GM23338 (cell line): Measurements from ENCODE around the gene DLG2. TPM values are rescaled to one million over a fixed set of nuclear protein-coding genes. Genes with fewer than 3 reads are reported as not detected.
A peak's percentile ranks its signal among the peaks of the same experiment; 100 is the strongest.

Source experiments
- ATAC-seq: fragments of 200-7000 bp; cut with Tn5 transposase; 3 replicates; pipeline ENCODE4 v1.9.1; 2020
- DNase-seq: peaks from one replicate; pipeline ENCODE4 v3.0.0-alpha.2; 2015; ENCODE audit warnings: low spot score
- H2AFZ ChIP-seq: fragments of 200-600 bp; sonication (generic); 2 replicates; pipeline ENCODE4 v1.8.0; 2016; ENCODE audit warnings: antibody characterized with exemption, mild to moderate bottlenecking, moderate library complexity
- H3F3A ChIP-seq: fragments of 200-600 bp; sonication (generic); replicated peaks from 2 replicates; pipeline ENCODE4 v1.8.0; 2017; ENCODE audit warnings: antibody characterized with exemption, mixed run types, low read depth
- H3K27ac ChIP-seq: fragments of 200-600 bp; sonication (generic); 2 replicates; pipeline ENCODE4 v1.6.1; 2016; ENCODE audit warnings: low read depth
- H3K27me3 ChIP-seq: fragments of 200-600 bp; sonication (generic); 2 replicates; pipeline ENCODE4 v1.8.0; 2016; ENCODE audit warnings: mild to moderate bottlenecking, mixed run types, moderate library complexity; ENCODE audit not compliant: insufficient read depth
- H3K36me3 ChIP-seq: fragments of 200-600 bp; sonication (generic); 2 replicates; pipeline ENCODE4 v1.8.0; 2016; ENCODE audit warnings: mild to moderate bottlenecking; ENCODE audit not compliant: insufficient read depth
- H3K4me1 ChIP-seq: fragments of 200-600 bp; sonication (generic); 2 replicates; pipeline ENCODE4 v1.8.0; 2016; ENCODE audit warnings: mild to moderate bottlenecking, moderate library complexity; ENCODE audit not compliant: insufficient read depth
- H3K4me2 ChIP-seq: fragments of 200-600 bp; sonication (generic); 2 replicates; pipeline ENCODE4 v1.7.1; 2017; ENCODE audit warnings: mixed run types
- H3K4me3 ChIP-seq: fragments of 200-600 bp; sonication (generic); 2 replicates; pipeline ENCODE4 v1.6.1; 2016; ENCODE audit warnings: mixed run types
- H3K79me2 ChIP-seq: fragments of 200-600 bp; sonication (generic); replicated peaks from 2 replicates; pipeline ENCODE4 v1.8.0; 2017; ENCODE audit warnings: mild to moderate bottlenecking; ENCODE audit not compliant: insufficient read depth
- H3K9me2 ChIP-seq: fragments of 200-600 bp; sonication (generic); 2 replicates; pipeline ENCODE4 v1.8.0; 2017; ENCODE audit not compliant: insufficient read depth
- H4K20me1 ChIP-seq: fragments of 200-600 bp; sonication (generic); replicated peaks from 2 replicates; pipeline ENCODE4 v1.8.0; 2017; ENCODE audit warnings: mild to moderate bottlenecking; ENCODE audit not compliant: insufficient read depth
- H3K27ac Mint-ChIP-seq: 2 replicates; pipeline ENCODE4 v1.8.0; 2020; ENCODE audit warnings: inconsistent platforms, mild to moderate bottlenecking, moderate library complexity, mixed read lengths
- H3K27me3 Mint-ChIP-seq: 3 replicates; pipeline ENCODE4 v1.8.0; 2022; ENCODE audit warnings: low read depth, mild to moderate bottlenecking, moderate library complexity, mixed read lengths, inconsistent platforms; ENCODE audit not compliant: insufficient read depth, poor library complexity
- H3K36me3 Mint-ChIP-seq: 3 replicates; pipeline ENCODE4 v1.8.0; 2021; ENCODE audit warnings: low read depth, mild to moderate bottlenecking, inconsistent platforms, moderate library complexity, mixed read lengths
- H3K4me1 Mint-ChIP-seq: 3 replicates; pipeline ENCODE4 v1.8.0; 2020; ENCODE audit warnings: mild to moderate bottlenecking, inconsistent platforms, mixed read lengths
- H3K4me3 Mint-ChIP-seq: 3 replicates; pipeline ENCODE4 v1.8.0; 2021; ENCODE audit warnings: moderate library complexity, mild to moderate bottlenecking, inconsistent platforms, mixed read lengths
- H3K9me3 Mint-ChIP-seq: 3 replicates; pipeline ENCODE4 v1.8.0; 2020; ENCODE audit warnings: moderate library complexity, mild to moderate bottlenecking, inconsistent platforms, mixed read lengths
- CREB1 ChIP-seq: fragments of 250-450 bp; sonication (Bioruptor Pico); IDR thresholded peaks from 2 replicates; pipeline ENCODE4 v1.5.0; 2020; ENCODE audit warnings: low read depth, mild to moderate bottlenecking, moderate library complexity
- EZH2 ChIP-seq: fragments of 200-600 bp; sonication (generic); IDR thresholded peaks from one replicate; pipeline ENCODE4 v1.8.0; 2017; ENCODE audit warnings: antibody characterized with exemption, mild to moderate bottlenecking, low read depth; ENCODE audit not compliant: unreplicated experiment
- EZH2phosphoT487 ChIP-seq: fragments of 200-600 bp; sonication (generic); IDR thresholded peaks from one replicate; pipeline ENCODE4 v1.8.1; 2018; ENCODE audit warnings: antibody characterized with exemption; ENCODE audit not compliant: unreplicated experiment
- JUNB ChIP-seq: IDR thresholded peaks from one replicate; pipeline ENCODE4 v1.6.1; 2016; ENCODE audit warnings: antibody characterized with exemption; ENCODE audit not compliant: unreplicated experiment
- NANOG ChIP-seq: IDR thresholded peaks from 2 replicates; pipeline ENCODE4 v1.6.1; 2016; ENCODE audit warnings: antibody characterized with exemption, borderline replicate concordance
- POLR2AphosphoS5 ChIP-seq: IDR thresholded peaks from 2 replicates; pipeline ENCODE4 v1.6.1; 2016; ENCODE audit warnings: antibody characterized with exemption, low read depth
- STAT1 ChIP-seq: IDR thresholded peaks from one replicate; pipeline ENCODE4 v1.6.1; 2016; ENCODE audit warnings: antibody characterized with exemption; ENCODE audit not compliant: unreplicated experiment
- ZNF114 ChIP-seq: fragments of 250-450 bp; sonication (Bioruptor Pico); IDR thresholded peaks from 2 replicates; pipeline ENCODE4 v1.5.0; 2020; ENCODE audit warnings: mild to moderate bottlenecking, moderate library complexity
- ZNF331 ChIP-seq: fragments of 250-450 bp; sonication (Bioruptor Pico); IDR thresholded peaks from 2 replicates; pipeline ENCODE4 v1.5.0; 2020; ENCODE audit warnings: low read depth, mild to moderate bottlenecking, moderate library complexity
- polyA plus RNA-seq: library from polyadenylated mRNA; unstranded; fragments of >200 nt; fragmentation: Nextera tagmentation; extraction: Ambion mirVana; gene quantifications from 2 replicates; pipeline ENCODE4 v1.2.1, GENCODE V29; 2016
- total RNA-seq: library from RNA; depleted of rRNA; stranded (reverse); fragments of >200 nt; shearing (Covaris generic); gene quantifications from 2 replicates; pipeline ENCODE4 v1.2.3, GENCODE V29; 2014
- TF ChIP-seq, protein P1 (sequence below): IDR thresholded peaks from 2 replicates; pipeline ENCODE4 v1.6.1; 2016; ENCODE audit warnings: antibody characterized with exemption
- TF ChIP-seq, protein P2 (sequence below), 2 experiments: fragments of 200-600 bp in 1 of 2; sonication (generic) in 1 of 2; conservative IDR thresholded peaks; 2 replicates each; pipeline versions ENCODE4 v1.5.1 to v1.6.1; 2016 to 2017; ENCODE audit warnings: antibody characterized with exemption in 2 of 2, low read depth in 2 of 2, mild to moderate bottlenecking in 2 of 2, moderate library complexity in 1 of 2
- TF ChIP-seq, protein P3 (sequence below): IDR thresholded peaks from one replicate; pipeline ENCODE4 v1.6.1; 2018; ENCODE audit warnings: antibody characterized with exemption; ENCODE audit not compliant: unreplicated experiment
- TF ChIP-seq, protein P4 (sequence below): fragments of 250-450 bp; sonication (Bioruptor Pico); IDR thresholded peaks from 2 replicates; pipeline ENCODE4 v1.5.0; 2020; ENCODE audit warnings: mild to moderate bottlenecking, moderate library complexity

Gene DLG2
- total and polyA plus RNA-seq, 2 experiments from 2014 or later: 19.8 to 21.5 TPM

DNA sequence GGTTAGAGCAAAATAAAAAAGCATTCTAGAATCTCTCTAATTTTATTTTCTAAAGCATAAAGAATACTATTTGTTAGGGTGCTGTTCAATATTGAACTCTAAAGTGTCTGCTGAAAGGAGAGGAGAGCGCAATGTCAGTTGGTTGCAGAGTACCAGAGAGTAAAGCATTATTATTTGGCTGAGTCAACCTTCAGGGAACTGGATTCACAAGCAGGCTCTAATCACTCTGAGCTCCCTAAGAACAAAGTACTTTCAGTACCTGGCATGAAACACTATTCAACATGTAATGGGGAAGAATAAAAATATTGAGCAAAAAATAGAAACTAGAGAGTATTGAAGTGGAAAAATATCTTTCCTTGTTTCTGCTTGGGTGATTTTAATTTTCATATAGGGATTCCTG is 1380.0 kb downstream of the DLG2 start:
- H3K4me3 Mint-ChIP-seq: no peak overlapping the region
- no peaks in the 10 kb centered on the region for H3K27me3 ChIP-seq
- no peak for ATAC-seq

More for the DNA sequence above, 1380.0 kb downstream of the DLG2 start:
- no peak overlapping the region for H2AFZ ChIP-seq
- no peak for DNase-seq
- peaks cover 1% of the 10 kb centered on the region; the same call in 2 of the 3 replicates for H3K4me1 Mint-ChIP-seq
- no peaks in the 10 kb centered on the region for H3K79me2 ChIP-seq
- no peaks in the 10 kb centered on the region for H3K9me3 Mint-ChIP-seq
- TF ChIP-seq, protein P1, sequence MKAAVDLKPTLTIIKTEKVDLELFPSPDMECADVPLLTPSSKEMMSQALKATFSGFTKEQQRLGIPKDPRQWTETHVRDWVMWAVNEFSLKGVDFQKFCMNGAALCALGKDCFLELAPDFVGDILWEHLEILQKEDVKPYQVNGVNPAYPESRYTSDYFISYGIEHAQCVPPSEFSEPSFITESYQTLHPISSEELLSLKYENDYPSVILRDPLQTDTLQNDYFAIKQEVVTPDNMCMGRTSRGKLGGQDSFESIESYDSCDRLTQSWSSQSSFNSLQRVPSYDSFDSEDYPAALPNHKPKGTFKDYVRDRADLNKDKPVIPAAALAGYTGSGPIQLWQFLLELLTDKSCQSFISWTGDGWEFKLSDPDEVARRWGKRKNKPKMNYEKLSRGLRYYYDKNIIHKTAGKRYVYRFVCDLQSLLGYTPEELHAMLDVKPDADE: no peak
- TF ChIP-seq EZH2phosphoT487 (no peak), ZNF114 (CRISPR knock-in tag) (no peak), STAT1 (no peak), EZH2 (no peak), CREB1 (CRISPR knock-in tag) (no peak), NANOG (no peak), POLR2AphosphoS5 (no peak), ZNF331 (CRISPR knock-in tag) (no peak), JUNB (no peak)
- TF ChIP-seq, protein P2, sequence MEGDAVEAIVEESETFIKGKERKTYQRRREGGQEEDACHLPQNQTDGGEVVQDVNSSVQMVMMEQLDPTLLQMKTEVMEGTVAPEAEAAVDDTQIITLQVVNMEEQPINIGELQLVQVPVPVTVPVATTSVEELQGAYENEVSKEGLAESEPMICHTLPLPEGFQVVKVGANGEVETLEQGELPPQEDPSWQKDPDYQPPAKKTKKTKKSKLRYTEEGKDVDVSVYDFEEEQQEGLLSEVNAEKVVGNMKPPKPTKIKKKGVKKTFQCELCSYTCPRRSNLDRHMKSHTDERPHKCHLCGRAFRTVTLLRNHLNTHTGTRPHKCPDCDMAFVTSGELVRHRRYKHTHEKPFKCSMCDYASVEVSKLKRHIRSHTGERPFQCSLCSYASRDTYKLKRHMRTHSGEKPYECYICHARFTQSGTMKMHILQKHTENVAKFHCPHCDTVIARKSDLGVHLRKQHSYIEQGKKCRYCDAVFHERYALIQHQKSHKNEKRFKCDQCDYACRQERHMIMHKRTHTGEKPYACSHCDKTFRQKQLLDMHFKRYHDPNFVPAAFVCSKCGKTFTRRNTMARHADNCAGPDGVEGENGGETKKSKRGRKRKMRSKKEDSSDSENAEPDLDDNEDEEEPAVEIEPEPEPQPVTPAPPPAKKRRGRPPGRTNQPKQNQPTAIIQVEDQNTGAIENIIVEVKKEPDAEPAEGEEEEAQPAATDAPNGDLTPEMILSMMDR (conservative IDR thresholded peaks at IDR 0.05; ENCODE audit: low read depth in 2 of 2): no peak
- TF ChIP-seq, protein P3, sequence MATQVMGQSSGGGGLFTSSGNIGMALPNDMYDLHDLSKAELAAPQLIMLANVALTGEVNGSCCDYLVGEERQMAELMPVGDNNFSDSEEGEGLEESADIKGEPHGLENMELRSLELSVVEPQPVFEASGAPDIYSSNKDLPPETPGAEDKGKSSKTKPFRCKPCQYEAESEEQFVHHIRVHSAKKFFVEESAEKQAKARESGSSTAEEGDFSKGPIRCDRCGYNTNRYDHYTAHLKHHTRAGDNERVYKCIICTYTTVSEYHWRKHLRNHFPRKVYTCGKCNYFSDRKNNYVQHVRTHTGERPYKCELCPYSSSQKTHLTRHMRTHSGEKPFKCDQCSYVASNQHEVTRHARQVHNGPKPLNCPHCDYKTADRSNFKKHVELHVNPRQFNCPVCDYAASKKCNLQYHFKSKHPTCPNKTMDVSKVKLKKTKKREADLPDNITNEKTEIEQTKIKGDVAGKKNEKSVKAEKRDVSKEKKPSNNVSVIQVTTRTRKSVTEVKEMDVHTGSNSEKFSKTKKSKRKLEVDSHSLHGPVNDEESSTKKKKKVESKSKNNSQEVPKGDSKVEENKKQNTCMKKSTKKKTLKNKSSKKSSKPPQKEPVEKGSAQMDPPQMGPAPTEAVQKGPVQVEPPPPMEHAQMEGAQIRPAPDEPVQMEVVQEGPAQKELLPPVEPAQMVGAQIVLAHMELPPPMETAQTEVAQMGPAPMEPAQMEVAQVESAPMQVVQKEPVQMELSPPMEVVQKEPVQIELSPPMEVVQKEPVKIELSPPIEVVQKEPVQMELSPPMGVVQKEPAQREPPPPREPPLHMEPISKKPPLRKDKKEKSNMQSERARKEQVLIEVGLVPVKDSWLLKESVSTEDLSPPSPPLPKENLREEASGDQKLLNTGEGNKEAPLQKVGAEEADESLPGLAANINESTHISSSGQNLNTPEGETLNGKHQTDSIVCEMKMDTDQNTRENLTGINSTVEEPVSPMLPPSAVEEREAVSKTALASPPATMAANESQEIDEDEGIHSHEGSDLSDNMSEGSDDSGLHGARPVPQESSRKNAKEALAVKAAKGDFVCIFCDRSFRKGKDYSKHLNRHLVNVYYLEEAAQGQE: no peak
- TF ChIP-seq, protein P4, sequence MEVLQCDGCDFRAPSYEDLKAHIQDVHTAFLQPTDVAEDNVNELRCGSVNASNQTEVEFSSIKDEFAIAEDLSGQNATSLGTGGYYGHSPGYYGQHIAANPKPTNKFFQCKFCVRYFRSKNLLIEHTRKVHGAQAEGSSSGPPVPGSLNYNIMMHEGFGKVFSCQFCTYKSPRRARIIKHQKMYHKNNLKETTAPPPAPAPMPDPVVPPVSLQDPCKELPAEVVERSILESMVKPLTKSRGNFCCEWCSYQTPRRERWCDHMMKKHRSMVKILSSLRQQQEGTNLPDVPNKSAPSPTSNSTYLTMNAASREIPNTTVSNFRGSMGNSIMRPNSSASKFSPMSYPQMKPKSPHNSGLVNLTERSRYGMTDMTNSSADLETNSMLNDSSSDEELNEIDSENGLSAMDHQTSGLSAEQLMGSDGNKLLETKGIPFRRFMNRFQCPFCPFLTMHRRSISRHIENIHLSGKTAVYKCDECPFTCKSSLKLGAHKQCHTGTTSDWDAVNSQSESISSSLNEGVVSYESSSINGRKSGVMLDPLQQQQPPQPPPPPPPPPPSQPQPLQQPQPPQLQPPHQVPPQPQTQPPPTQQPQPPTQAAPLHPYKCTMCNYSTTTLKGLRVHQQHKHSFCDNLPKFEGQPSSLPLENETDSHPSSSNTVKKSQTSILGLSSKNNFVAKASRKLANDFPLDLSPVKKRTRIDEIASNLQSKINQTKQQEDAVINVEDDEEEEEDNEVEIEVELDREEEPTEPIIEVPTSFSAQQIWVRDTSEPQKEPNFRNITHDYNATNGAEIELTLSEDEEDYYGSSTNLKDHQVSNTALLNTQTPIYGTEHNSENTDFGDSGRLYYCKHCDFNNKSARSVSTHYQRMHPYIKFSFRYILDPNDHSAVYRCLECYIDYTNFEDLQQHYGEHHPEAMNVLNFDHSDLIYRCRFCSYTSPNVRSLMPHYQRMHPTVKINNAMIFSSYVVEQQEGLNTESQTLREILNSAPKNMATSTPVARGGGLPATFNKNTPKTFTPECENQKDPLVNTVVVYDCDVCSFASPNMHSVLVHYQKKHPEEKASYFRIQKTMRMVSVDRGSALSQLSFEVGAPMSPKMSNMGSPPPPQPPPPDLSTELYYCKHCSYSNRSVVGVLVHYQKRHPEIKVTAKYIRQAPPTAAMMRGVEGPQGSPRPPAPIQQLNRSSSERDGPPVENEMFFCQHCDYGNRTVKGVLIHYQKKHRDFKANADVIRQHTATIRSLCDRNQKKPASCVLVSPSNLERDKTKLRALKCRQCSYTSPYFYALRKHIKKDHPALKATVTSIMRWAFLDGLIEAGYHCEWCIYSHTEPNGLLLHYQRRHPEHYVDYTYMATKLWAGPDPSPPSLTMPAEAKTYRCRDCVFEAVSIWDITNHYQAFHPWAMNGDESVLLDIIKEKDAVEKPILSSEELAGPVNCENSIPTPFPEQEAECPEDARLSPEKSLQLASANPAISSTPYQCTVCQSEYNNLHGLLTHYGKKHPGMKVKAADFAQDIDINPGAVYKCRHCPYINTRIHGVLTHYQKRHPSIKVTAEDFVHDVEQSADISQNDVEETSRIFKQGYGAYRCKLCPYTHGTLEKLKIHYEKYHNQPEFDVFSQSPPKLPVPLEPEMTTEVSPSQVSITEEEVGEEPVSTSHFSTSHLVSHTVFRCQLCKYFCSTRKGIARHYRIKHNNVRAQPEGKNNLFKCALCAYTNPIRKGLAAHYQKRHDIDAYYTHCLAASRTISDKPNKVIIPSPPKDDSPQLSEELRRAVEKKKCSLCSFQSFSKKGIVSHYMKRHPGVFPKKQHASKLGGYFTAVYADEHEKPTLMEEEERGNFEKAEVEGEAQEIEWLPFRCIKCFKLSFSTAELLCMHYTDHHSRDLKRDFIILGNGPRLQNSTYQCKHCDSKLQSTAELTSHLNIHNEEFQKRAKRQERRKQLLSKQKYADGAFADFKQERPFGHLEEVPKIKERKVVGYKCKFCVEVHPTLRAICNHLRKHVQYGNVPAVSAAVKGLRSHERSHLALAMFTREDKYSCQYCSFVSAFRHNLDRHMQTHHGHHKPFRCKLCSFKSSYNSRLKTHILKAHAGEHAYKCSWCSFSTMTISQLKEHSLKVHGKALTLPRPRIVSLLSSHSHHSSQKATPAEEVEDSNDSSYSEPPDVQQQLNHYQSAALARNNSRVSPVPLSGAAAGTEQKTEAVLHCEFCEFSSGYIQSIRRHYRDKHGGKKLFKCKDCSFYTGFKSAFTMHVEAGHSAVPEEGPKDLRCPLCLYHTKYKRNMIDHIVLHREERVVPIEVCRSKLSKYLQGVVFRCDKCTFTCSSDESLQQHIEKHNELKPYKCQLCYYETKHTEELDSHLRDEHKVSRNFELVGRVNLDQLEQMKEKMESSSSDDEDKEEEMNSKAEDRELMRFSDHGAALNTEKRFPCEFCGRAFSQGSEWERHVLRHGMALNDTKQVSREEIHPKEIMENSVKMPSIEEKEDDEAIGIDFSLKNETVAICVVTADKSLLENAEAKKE (CRISPR knock-in tag): no peak
- H3K36me3 Mint-ChIP-seq: no peaks in the 10 kb centered on the region
- no peak overlapping the region for H3K4me2 ChIP-seq
- H3K27me3 Mint-ChIP-seq: no peaks in the 10 kb centered on the region
- no peak overlapping the region for H3K27ac ChIP-seq
- H3K27ac Mint-ChIP-seq: peak overlapping the region; percentile 15; the same call in 1 of the 2 replicates
- H3K4me1 ChIP-seq: peaks cover 3% of the 10 kb centered on the region; the same call in 1 of the 2 replicates
- no peak overlapping the region for H3K4me3 ChIP-seq
- H3K9me2 ChIP-seq: no peaks in the 10 kb centered on the region
- H3K36me3 ChIP-seq: no peaks in the 10 kb centered on the region
- H3F3A ChIP-seq: no peaks in the 10 kb centered on the region
- no peaks in the 10 kb centered on the region for H4K20me1 ChIP-seq
